Measurements from ENCODE around the gene CHST13. TPM values are rescaled to one million over a fixed set of nuclear protein-coding genes. Genes with fewer than 3 reads are reported as not detected.

The CHST13 gene
- total RNA-seq, 1 experiment from 2014 or later = not detected

GRCh38 chr3:126476166-126477060 lies 47.5 kb upstream of the CHST13 start:
- intact Hi-C loops (cut with micrococcal nuclease) = loop anchor here (2.0 to 10.0 kb wide), 2 partner anchors 62 to 232 kb away; no protein-coding TSS in a partner anchor
- peak overlapping the region; percentile 82 for H3K4me3 Mint-ChIP-seq (ENCODE audit: unreplicated experiment)
- DNase-seq (ENCODE audit: unreplicated experiment) = peak; percentile 61
- H3K27me3 Mint-ChIP-seq (ENCODE audit: insufficient read depth, unreplicated experiment) = no peaks in the 10 kb centered on the region
- POLR2A ChIA-PET = interaction anchor here (0.6 to 1.6 kb wide), 3 partner anchors 207 to 980 kb away, joined by 3 to 6 read pairs (median 3); no protein-coding TSS in a partner anchor
- CTCF ChIA-PET = interaction anchor here (0.7 to 2.2 kb wide), 5 partner anchors 16 to 806 kb away, joined by 3 to 7 read pairs (median 3); no protein-coding TSS in a partner anchor
- peaks cover 29% of the 10 kb centered on the region for H3K4me1 Mint-ChIP-seq (ENCODE audit: insufficient read depth, unreplicated experiment)
- H3K36me3 Mint-ChIP-seq (ENCODE audit: insufficient read depth, unreplicated experiment) = peaks cover 15% of the 10 kb centered on the region
- H3K9me3 Mint-ChIP-seq (ENCODE audit: unreplicated experiment) = no peaks in the 10 kb centered on the region
- no peak for TF ChIP-seq CTCF (IDR thresholded peaks at IDR 0.05; ENCODE audit: unreplicated experiment)
- TSS peak; percentile 67 for BruUV-seq (replicated peaks)
- H3K27ac Mint-ChIP-seq (ENCODE audit: low read depth, unreplicated experiment) = peak overlapping the region; percentile 91

- no peaks in the 10 kb centered on the region for H3K9me3 Mint-ChIP-seq (ENCODE audit: unreplicated experiment)
- H3K27me3 Mint-ChIP-seq (ENCODE audit: insufficient read depth, unreplicated experiment) = no peaks in the 10 kb centered on the region
- ChIA-PET POLR2A (no interaction called here), CTCF (interaction anchor here (0.8 to 2.2 kb wide), 2 partner anchors 87 to 343 kb away, joined by 3 to 6 read pairs; no protein-coding TSS in a partner anchor)
- H3K27ac Mint-ChIP-seq (ENCODE audit: low read depth, unreplicated experiment) = peak overlapping the region; percentile 91
- DNase-seq (ENCODE audit: unreplicated experiment) = no peak
- H3K36me3 Mint-ChIP-seq (ENCODE audit: insufficient read depth, unreplicated experiment) = peaks cover 11% of the 10 kb centered on the region
- intact Hi-C loops (cut with micrococcal nuclease) = loop anchor here (2.0 to 10.0 kb wide), 2 partner anchors 62 to 232 kb away; no protein-coding TSS in a partner anchor
- peak overlapping the region; percentile 82 for H3K4me3 Mint-ChIP-seq (ENCODE audit: unreplicated experiment)
- no TSS peak for BruUV-seq (replicated peaks)
- peaks cover 33% of the 10 kb centered on the region for H3K4me1 Mint-ChIP-seq (ENCODE audit: insufficient read depth, unreplicated experiment)
- TF ChIP-seq CTCF (IDR thresholded peaks at IDR 0.05; ENCODE audit: unreplicated experiment) = no peak
Measured at GRCh38 chr3:126477061-126477380, 46.9 kb upstream of the CHST13 start.

GRCh38 chr3:126478581-126479310 lies 45.2 kb upstream of the CHST13 start:
- H3K4me1 Mint-ChIP-seq (ENCODE audit: insufficient read depth, unreplicated experiment) = peaks cover 19% of the 10 kb centered on the region
- no peak overlapping the region for H3K27ac Mint-ChIP-seq (ENCODE audit: low read depth, unreplicated experiment)
- intact Hi-C loops (cut with micrococcal nuclease) = loop anchor here (10.0 kb wide), 1 partner anchor 234 kb away; no protein-coding TSS in a partner anchor
- H3K36me3 Mint-ChIP-seq (ENCODE audit: insufficient read depth, unreplicated experiment) = peaks cover 9% of the 10 kb centered on the region
- no peak for DNase-seq (ENCODE audit: unreplicated experiment)
- no peak for TF ChIP-seq CTCF (IDR thresholded peaks at IDR 0.05; ENCODE audit: unreplicated experiment)
- no peak overlapping the region for H3K4me3 Mint-ChIP-seq (ENCODE audit: unreplicated experiment)
- ChIA-PET POLR2A (no interaction called here), CTCF (no interaction called here)
- no peaks in the 10 kb centered on the region for H3K27me3 Mint-ChIP-seq (ENCODE audit: insufficient read depth, unreplicated experiment)
- H3K9me3 Mint-ChIP-seq (ENCODE audit: unreplicated experiment) = no peaks in the 10 kb centered on the region
- no TSS peak for BruUV-seq (replicated peaks)

GRCh38 chr3:126479642-126480041 lies 44.3 kb upstream of the CHST13 start:
- intact Hi-C loops (cut with micrococcal nuclease) = loop anchor here (10.0 kb wide), 1 partner anchor 235 kb away; no protein-coding TSS in a partner anchor
- BruUV-seq (replicated peaks) = no TSS peak
- POLR2A ChIA-PET = no interaction called here
- CTCF ChIA-PET = no interaction called here
- Mint-ChIP-seq H3K27me3 (ENCODE audit: insufficient read depth, unreplicated experiment) (no peaks in the 10 kb centered on the region), H3K36me3 (ENCODE audit: insufficient read depth, unreplicated experiment) (peaks cover 3% of the 10 kb centered on the region), H3K9me3 (ENCODE audit: unreplicated experiment) (no peaks in the 10 kb centered on the region), H3K4me1 (ENCODE audit: insufficient read depth, unreplicated experiment) (peaks cover 16% of the 10 kb centered on the region), H3K4me3 (ENCODE audit: unreplicated experiment) (no peak overlapping the region), H3K27ac (ENCODE audit: low read depth, unreplicated experiment) (no peak overlapping the region)
- no peak for TF ChIP-seq CTCF (IDR thresholded peaks at IDR 0.05; ENCODE audit: unreplicated experiment)
- no peak for DNase-seq (ENCODE audit: unreplicated experiment)

All from MCF 10A (cell line).